HG03571 (cell line): ENCODE measurements around the gene SCAMP5.
A peak's percentile ranks its signal among the peaks of the same experiment; 100 is the strongest.

Experiments used
- ATAC-seq: cut with Tn5 transposase; IDR thresholded peaks from one replicate; pipeline ENCODE4 v1.9.1; 2021; ENCODE audit not compliant: unreplicated experiment

The SCAMP5 gene

DNA sequence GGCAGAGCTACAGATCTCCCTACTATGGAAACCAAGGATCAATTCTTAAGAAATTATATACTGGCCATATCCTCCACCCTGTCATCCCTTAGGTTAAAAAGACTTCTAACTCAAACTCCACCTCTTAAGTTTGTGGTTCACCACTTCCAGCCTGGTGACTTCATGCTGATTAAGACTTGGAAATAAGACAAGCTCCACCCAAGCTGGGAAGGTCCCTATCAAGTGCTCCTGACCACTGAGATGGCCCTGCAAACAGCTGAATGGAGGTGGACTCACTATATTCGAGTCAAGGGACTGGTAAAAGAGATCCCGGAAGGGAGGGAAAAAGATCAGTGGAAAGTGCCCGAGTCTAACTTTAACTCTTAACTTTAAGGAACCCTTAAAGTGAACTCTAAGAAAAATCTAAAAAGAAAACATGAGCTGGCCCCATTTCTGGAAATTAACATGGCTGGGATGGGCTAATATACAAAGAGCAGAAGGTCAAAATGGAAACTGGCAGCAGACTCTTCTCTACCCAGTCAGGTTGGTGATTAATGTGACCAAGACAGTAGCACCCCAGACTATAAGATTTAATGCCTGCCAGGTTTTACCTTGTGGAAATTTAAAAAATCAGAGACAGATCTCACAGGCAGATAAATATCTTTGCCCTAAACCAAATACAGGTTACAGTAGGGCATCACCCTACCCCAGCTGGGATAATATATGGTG lies 71.9 kb downstream of the SCAMP5 start:
- ATAC-seq = no peak

GRCh38 chr15:75068748-75069147 lies 73.4 kb downstream of the SCAMP5 start:
- ATAC-seq = no peak

DNA sequence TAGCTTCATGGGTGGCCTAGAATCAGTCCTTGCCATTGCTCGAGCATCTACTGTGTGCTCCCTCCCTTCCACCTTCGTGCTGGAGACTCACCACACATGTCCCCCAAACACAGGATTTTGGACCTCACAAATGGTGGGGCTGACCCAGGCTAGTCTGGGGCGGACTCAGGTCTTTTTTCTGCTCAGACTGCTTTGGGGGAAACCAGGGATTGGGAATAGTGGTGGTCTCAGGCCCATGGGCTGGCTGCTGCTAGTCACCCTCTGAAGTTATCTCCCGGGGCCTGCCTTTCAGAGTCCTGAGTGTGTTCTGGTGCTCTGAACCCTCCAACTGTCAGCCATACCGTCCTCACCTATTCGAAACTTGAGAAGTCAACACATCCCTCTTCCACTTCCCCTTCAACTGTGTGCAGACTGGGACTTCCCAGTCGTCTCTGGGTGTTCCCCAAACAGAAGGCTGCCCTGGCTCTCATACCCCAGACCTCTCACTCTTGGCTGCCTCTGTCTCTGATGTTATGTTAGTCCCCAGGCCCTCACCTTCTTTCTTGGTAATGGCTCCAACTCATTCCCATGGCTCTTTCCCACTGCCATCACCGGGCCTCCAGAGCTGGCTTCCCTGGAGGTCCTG lies 74.0 kb downstream of the SCAMP5 start:
- ATAC-seq = peak; percentile 62

GRCh38 chr15:75070674-75071073 lies 75.3 kb downstream of the SCAMP5 start:
- no peak for ATAC-seq
